Pons (tissue), 1 donor: ENCODE results near the gene CAPN3.
A peak's percentile ranks its signal among the peaks of the same experiment; 100 is the strongest.

Experiments
- DNase-seq: peaks from one replicate; pipeline ENCODE4 v3.0.0-alpha.2; 2016; ENCODE audit warnings: low spot score

Gene CAPN3

GRCh38 chr15:42394106-42394505 is 34.8 kb downstream of the CAPN3 start:
- DNase-seq, result no peak

GRCh38 chr15:42395838-42396237 is 36.5 kb downstream of the CAPN3 start:
- peak; percentile 81 for DNase-seq

GRCh38 chr15:42401544-42402454 is 42.5 kb downstream of the CAPN3 start:
- DNase-seq, result no peak

- DNase-seq, result no peak
These were observed 43.3 kb downstream of the CAPN3 start for GRCh38 chr15:42402455-42403205.

- DNase-seq, result no peak
These were observed 44.1 kb downstream of the CAPN3 start for GRCh38 chr15:42403389-42403788.

- DNase-seq, result peak; percentile 99
These were observed 45.3 kb downstream of the CAPN3 start for GRCh38 chr15:42404461-42405235.

- DNase-seq, result peak; percentile 62
These were observed 46.7 kb downstream of the CAPN3 start for GRCh38 chr15:42405863-42406482.

- DNase-seq, result no peak
These were observed 48.9 kb downstream of the CAPN3 start for GRCh38 chr15:42408178-42408577.

- no peak for DNase-seq
These were observed 49.7 kb downstream of the CAPN3 start for GRCh38 chr15:42409011-42409410.

GRCh38 chr15:42411884-42412283 is 52.6 kb downstream of the CAPN3 start:
- no peak for DNase-seq

GRCh38 chr15:42413920-42414319 is 54.6 kb downstream of the CAPN3 start:
- DNase-seq, result no peak

- DNase-seq, result no peak
These were observed 60.1 kb downstream of the CAPN3 start for GRCh38 chr15:42419369-42419768.

GRCh38 chr15:42421376-42421775 is 62.1 kb downstream of the CAPN3 start:
- no peak for DNase-seq

GRCh38 chr15:42427429-42428223 is 68.3 kb downstream of the CAPN3 start:
- DNase-seq, result no peak

GRCh38 chr15:42444415-42445063 is 85.2 kb downstream of the CAPN3 start:
- no peak for DNase-seq

GRCh38 chr15:42445551-42445950 is 86.2 kb downstream of the CAPN3 start:
- DNase-seq, result no peak

GRCh38 chr15:42447599-42447998 is 88.3 kb downstream of the CAPN3 start:
- DNase-seq, result no peak

- no peak for DNase-seq
These were observed 89.0 kb downstream of the CAPN3 start for GRCh38 chr15:42448281-42448680.

- DNase-seq, result no peak
These were observed 90.6 kb downstream of the CAPN3 start for GRCh38 chr15:42449770-42450424.

GRCh38 chr15:42450425-42450790 is 91.1 kb downstream of the CAPN3 start:
- DNase-seq, result no peak
